GM21423 (cell line): ENCODE data around the gene DPH7.
"Not testable (repeated sequence)": the region's sequence is repeated elsewhere in the genome, so short reads cannot be mapped to it uniquely, and the experiment has no call there.

Source experiments
- ATAC-seq: cut with Tn5 transposase; IDR thresholded peaks from one replicate; pipeline ENCODE4 v1.9.1; 2021; ENCODE audit warnings: mild to moderate bottlenecking, moderate library complexity; ENCODE audit not compliant: unreplicated experiment

DPH7 gene

GRCh38 chr9:137581361-137582285 is 2.9 kb upstream of the DPH7 start:
- ATAC-seq: no peak

DNA sequence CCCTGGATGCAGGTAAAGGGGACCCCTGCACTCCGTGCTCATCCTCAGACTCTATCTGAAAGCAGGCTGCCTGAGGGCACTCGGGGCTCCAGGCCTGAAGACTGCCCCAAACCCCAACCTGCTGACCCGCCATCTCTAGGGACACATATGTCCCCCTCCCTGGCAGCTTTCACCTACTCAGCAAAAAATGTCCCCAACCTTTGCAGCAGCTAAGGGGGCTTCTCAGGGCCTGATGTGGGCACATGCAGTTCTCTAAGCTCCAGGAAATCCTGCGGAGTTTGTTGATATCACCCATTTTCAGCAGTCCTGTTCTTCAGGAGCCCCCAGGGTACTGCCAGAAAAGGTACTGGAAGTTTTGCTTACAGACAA is 2.2 kb upstream of the DPH7 start:
- no peak for ATAC-seq

DNA sequence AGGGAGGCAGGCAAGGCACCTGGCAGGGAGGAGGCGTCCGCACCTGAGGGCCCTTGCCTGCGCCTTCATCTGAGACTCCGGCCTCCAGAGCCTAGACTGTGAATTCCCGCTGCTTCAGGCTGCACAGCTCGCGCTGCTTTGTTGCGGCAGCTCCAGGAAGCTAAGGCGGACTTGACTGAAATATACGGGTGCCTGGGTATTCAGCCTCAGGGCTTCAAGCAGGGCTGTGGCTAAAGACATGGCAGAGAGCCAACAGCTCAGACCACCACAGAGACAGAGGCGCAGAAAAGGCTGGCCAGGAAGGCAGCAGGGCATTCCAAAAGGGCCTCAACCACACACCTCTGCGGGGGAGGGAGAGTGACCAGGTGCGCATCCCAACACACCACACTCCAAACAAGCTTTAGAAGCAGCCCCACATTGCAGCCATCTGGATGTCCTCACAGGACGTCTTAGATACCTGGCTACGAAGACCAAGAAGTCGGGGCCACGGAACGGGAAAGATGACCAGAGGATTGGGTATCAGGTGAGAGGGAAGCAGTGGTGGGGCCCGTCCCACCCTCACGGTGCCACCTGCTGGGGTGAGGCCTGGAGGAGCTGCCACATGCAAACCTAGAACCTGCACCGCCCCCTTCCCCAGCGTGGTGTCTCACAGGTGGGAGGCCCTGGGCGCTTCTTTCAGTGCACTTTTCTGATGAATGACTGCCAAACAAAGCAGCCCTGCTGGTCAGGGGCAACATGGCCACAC is 1.7 kb upstream of the DPH7 start:
- no peak for ATAC-seq

DNA sequence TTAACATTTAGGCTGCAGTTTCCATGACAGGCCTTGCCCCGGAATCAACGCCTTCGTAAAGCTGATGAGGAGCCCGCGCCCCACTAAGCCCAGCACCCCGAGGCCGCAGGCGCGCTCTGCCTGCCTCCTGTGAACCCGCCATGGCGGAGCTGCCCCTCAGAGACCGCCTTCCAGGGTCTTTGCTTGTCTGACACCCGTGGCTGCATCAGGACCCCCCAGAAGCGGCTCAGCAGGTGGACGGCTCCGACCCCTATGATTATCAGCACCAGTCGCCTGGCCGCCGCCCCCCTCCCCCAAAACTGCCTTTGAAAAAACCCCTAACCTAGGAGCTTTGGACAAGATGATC is 507 bp upstream of the DPH7 start:
- no peak for ATAC-seq

DNA sequence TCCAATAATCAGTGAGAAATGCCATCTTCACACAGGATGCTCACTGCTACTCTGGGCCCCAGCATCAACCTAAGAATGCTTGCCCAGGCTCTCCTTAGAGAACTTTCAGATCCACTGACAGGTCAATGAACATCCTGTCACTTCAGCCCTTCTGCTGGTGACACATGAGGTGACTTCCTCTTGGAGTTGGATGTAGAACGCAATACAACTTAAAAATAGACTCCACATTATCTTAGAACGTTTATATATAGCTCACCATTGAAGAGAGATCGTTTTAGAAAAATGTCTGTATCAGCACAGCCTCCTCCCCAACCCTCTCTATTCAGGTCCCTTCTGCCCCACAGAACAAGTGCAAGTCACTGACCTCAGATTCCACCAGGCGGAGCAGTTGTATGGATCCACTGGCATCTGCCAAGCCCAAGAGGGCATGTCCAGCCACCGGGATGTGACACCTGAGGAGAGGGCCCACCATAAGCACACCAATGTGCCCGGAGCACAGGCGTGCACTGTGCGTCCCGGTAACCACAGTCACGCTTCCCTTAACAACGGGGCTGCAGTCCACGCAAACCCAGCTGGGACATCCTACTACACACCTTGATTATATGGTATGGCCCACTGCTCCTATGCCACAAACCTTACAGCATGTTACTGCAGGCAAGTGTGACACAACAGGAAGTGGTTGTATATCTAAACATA is 2.9 kb downstream of the DPH7 start:
- no peak for ATAC-seq

GRCh38 chr9:137575364-137575715 is 3.4 kb downstream of the DPH7 start:
- no peak for ATAC-seq

DNA sequence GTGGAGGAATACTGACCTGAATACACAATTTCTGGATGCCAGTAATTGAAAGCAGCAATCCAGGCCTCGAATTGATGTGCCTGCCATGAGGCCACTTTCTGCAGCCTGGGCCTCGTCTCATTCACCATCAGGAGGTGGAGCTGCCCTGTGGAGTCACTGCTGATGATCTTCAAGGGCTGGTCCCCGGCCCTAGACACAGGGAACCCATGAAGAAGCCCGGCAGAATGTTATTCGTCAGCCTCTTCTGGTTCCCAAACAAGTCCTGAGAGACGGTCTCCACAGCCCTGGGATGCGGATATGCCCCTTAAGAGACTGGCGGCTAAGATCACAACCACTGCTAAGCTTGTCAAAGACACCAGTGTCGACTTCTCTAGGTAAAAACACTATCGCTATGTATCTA is 4.5 kb downstream of the DPH7 start:
- no peak for ATAC-seq

- no peak for ATAC-seq
Measured at GRCh38 chr9:137570566-137570965, 8.2 kb downstream of the DPH7 start.

DNA sequence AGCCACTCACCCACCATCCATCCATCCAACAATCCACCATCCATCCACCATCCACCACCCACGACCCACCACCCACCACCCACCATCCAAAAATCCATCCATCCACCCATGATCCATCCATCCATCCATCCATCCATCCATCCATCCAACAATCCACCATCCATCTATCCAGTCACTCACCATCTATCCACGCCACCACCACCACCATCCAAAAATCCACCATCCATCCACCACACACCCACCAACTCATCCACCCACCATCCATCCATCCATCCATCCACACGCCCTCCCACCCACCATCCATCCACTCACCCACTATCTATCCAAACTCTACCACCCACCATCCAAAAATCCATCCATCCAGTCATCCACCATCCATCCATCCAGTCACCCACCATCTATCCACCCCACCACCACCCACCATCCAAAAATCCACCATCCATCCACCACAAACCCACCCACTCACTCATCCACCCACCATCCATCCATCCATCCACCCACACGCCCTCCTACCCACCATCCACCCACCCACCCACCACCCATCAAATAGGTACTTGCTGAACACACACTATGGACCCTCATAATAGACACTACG is 9.0 kb downstream of the DPH7 start:
- no peak for ATAC-seq

DNA sequence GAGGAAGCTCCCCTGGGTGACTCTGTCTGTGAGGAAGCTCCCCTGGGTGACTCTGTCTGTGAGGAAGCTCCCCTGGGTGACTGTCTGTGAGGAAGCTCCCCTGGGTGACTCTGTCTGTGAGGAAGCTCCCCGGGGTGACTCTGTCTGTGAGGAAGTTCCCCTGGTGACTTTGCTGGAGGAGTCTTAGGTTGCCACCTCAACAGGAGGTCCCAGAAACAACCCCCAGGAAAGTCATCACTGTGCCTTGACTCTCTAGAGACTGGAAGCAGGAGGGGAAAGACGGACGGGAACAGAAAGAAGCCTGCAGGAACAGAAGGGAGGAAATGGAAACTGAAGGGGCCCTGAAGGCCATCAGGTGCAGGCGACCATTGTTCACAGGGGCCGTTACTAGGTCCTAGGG is 10.3 kb downstream of the DPH7 start:
- ATAC-seq: not testable (repeated sequence)

GRCh38 chr9:137564817-137565411 is 13.8 kb downstream of the DPH7 start:
- no peak for ATAC-seq

- no peak for ATAC-seq
Measured at GRCh38 chr9:137564134-137564533, 14.6 kb downstream of the DPH7 start.

- no peak for ATAC-seq
Measured at GRCh38 chr9:137558127-137558526, 20.6 kb downstream of the DPH7 start.

DNA sequence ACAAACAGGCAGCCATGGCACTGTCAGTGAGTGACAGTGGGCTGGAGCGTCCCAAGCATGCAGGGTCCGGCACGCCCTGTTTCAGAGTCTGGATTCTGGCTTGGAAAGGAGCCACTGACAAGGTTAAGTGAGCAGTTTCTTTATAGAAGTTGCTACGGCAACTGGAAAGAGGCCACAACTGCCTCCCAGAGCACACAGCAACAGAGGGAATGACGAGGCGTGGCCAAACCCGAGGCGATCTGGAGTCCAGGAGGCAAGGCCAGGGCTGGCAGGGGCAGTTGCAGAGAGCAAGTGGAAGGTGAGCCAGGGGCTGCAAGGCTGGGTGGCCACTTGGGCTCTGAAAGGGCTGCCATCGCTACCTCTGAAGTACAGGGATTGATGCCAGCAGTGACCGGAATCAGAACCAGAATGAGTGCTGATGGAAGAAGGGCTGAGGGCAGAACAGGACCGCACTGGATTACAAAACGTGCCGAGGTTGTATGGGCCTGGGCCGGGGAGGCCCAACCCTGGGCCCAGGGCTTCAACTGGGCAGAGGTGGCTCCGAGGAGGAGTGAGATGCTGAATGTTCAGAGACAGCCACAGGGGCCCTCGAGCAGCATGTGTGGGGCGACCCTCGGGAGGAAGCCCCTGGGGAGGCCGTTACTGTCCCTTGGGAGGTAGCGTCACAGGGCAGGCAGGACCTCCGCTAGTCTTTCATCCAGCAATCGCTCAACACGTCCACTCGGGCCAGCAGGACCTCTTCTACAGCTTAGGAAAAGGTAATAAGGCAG is 22.5 kb downstream of the DPH7 start:
- no peak for ATAC-seq

DNA sequence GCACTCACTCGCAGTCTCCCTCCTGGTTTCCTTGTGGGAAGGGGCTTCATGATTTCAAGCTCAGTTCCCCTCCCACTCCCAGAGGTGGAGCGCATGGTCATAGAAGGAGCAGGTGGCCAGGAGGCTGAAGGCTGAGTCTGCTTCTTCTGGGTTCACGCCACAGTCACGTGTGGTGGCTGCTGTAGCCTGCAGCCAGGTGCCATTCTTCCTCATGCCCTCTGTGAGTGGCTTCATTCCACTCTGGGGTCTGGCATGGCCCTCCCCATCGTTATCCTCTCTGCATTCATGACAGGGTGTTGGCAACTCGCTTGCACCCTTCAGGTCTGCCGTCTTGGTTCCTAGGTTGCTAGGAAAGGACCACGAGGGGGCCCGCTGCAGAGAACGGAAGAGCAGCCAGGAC is 23.5 kb downstream of the DPH7 start:
- no peak for ATAC-seq

GRCh38 chr9:137554349-137554748 is 24.4 kb downstream of the DPH7 start:
- no peak for ATAC-seq

DNA sequence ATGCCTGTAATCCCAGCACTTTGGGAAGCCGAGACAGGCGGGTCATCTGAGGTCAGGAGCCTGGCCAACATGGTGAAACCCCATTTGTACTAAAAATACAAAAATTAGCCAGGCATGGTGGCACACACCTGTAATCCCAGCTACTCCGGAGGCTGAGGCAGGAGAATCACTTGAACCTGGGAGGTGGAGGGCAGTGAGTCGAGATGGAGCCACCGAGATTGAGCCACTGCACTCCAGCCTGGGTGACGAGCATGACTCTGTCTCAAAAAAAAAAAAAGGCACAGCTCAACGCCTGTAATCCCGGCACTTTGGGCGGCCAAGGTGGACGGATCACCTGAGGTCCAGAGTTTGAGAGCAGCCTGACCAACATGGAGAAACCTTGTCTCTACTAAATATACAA is 25.1 kb downstream of the DPH7 start:
- not testable (repeated sequence) for ATAC-seq

DNA sequence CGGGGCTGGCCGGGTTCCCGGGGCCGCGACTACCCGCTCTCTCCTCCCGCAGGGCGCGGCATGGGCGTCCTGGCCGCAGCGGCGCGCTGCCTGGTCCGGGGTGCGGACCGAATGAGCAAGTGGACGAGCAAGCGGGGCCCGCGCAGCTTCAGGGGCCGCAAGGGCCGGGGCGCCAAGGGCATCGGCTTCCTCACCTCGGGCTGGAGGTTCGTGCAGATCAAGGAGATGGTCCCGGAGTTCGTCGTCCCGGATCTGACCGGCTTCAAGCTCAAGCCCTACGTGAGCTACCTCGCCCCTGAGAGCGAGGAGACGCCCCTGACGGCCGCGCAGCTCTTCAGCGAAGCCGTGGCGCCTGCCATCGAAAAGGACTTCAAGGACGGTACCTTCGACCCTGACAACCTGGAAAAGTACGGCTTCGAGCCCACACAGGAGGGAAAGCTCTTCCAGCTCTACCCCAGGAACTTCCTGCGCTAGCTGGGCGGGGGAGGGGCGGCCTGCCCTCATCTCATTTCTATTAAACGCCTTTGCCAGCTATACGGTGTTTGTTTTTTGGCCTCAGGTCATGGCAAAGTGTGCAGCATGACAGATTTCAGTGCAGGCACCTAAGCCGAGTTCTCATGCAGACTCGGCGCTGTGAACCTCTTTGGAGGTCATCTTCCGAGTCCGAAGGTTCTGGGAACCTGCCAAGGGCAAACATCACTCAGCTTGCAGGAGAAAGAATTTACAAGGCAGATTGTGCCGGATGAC is 26.5 kb downstream of the DPH7 start:
- ATAC-seq: peak; percentile 8

DNA sequence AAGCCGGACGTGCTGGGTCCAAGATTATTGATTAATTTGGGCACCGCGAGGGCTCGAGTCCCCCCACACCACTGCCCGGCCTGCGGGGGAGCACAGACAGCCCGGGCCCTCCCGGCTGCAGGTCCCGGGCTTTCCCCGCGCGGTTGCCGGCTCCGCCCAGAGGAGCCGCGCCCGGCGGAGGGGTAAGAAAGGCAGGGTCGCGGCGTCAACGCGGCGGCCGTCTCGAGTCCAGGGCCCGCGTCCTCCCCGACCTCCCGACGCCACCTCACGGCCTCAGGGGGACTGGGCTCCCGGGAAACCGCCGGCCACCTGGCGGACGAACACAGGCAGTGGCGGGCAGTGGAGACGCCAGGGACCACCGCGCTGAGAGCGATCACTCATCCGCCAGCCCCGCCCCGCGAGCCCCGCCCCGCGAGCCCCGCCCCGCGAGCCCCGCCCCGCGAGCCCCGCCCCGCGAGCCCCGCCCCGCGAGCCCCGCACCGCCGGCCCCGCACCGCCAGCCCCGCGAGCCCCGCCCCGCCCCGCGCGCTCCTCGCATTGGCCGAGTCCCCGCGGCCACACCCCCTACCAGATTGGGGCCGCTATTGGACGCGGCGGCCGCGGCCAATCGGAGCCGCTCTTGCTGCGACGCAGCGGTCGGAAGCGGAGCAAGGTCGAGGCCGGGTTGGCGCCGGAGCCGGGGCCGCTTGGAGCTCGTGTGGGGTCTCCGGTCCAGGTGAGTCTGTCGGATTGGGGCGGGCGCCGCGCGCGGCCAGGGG is 27.3 kb downstream of the DPH7 start, which contains the start of gene MRPL41:
Gene MRPL41, plus strand, starts transcription at position 616 of the 758 bp plus-strand sequence. CDS start 203 bp downstream, outside the sequence.
- ATAC-seq: peak; percentile 80
